GM23248 (cell line): ENCODE results near the gene TMEM151A. TPM values are rescaled to one million over a fixed set of nuclear protein-coding genes. Genes with fewer than 3 reads are reported as not detected.

Experiments
- DNase-seq: peaks from one replicate; pipeline ENCODE4 v3.0.0-alpha.2; 2015
- H2AFZ ChIP-seq: fragments of 200-600 bp; sonication (generic); 2 replicates; pipeline ENCODE4 v1.6.1; 2016; ENCODE audit warnings: antibody characterized with exemption
- H3F3A ChIP-seq: fragments of 200-600 bp; sonication (generic); 2 replicates; pipeline ENCODE4 v1.6.1; 2016; ENCODE audit warnings: mild to moderate bottlenecking, antibody characterized with exemption, mixed run types; ENCODE audit not compliant: insufficient read depth
- H3K27ac ChIP-seq: fragments of 200-600 bp; sonication (generic); 2 replicates; pipeline ENCODE4 v1.5.1; 2016; ENCODE audit warnings: mild to moderate bottlenecking
- H3K27me3 ChIP-seq: fragments of 200-600 bp; sonication (generic); replicated peaks from 2 replicates; pipeline ENCODE4 v1.6.1; 2016; ENCODE audit warnings: mild to moderate bottlenecking; ENCODE audit not compliant: insufficient read depth
- H3K36me3 ChIP-seq: fragments of 200-600 bp; sonication (generic); 2 replicates; pipeline ENCODE4 v1.6.1; 2016; ENCODE audit warnings: low read depth, mild to moderate bottlenecking
- H3K4me1 ChIP-seq: fragments of 200-600 bp; sonication (generic); 2 replicates; pipeline ENCODE4 v1.6.1; 2016; ENCODE audit warnings: mild to moderate bottlenecking; ENCODE audit not compliant: insufficient read depth
- H3K4me2 ChIP-seq: fragments of 200-600 bp; sonication (generic); one replicate; pipeline ENCODE4 v1.6.1; 2016; ENCODE audit warnings: mild to moderate bottlenecking; ENCODE audit not compliant: unreplicated experiment
- H3K4me3 ChIP-seq: fragments of 200-600 bp; sonication (generic); 2 replicates; pipeline ENCODE4 v1.5.1; 2016; ENCODE audit warnings: mild to moderate bottlenecking
- H3K79me2 ChIP-seq: fragments of 200-600 bp; sonication (generic); 2 replicates; pipeline ENCODE4 v1.6.1; 2016; ENCODE audit warnings: mild to moderate bottlenecking; ENCODE audit not compliant: insufficient read depth
- H3K9ac ChIP-seq: fragments of 200-600 bp; sonication (generic); 2 replicates; pipeline ENCODE4 v1.6.1; 2016; ENCODE audit warnings: mild to moderate bottlenecking
- H3K9me2 ChIP-seq: fragments of 200-600 bp; sonication (generic); 2 replicates; pipeline ENCODE4 v1.6.1; 2016; ENCODE audit warnings: mixed run types, mild to moderate bottlenecking, moderate library complexity; ENCODE audit not compliant: insufficient read depth
- H3K9me3 ChIP-seq: fragments of 200-600 bp; sonication (generic); one replicate; pipeline ENCODE4 v1.6.1; 2017; ENCODE audit warnings: low read depth
- H4K20me1 ChIP-seq: fragments of 200-600 bp; sonication (generic); 2 replicates; pipeline ENCODE4 v1.6.0; 2016; ENCODE audit not compliant: insufficient read depth
- EZH2 ChIP-seq: fragments of 200-600 bp; sonication (generic); IDR thresholded peaks from 2 replicates; pipeline ENCODE4 v1.6.1; 2018; ENCODE audit warnings: antibody characterized with exemption, mild to moderate bottlenecking; ENCODE audit not compliant: insufficient read depth, poor library complexity, severe bottlenecking
- EZH2phosphoT487 ChIP-seq: fragments of 200-600 bp; sonication (generic); IDR thresholded peaks from 2 replicates; pipeline ENCODE4 v1.6.1; 2018; ENCODE audit warnings: antibody characterized with exemption, moderate library complexity, mild to moderate bottlenecking, low read depth; ENCODE audit not compliant: insufficient read depth
- WGBS, 2 experiments: methylation state at CpG; one replicate each; pipeline ENCODE4 v1.1.6; 2015 to 2017; ENCODE audit warnings: low lambda C conversion rate in 2 of 2, low coverage in 1 of 2; ENCODE audit errors: missing lambda C conversion rate in 2 of 2; 5-methylcytosine and 5-hydroxymethylcytosine counted together
- in situ Hi-C: fragments of 300-500 bp; cut with MboI; formaldehyde crosslinking; loops from 2 replicates; pipeline ENCODE4 v1.15.0; 2020
- polyA plus RNA-seq: library from polyadenylated mRNA; unstranded; fragments of >200 nt; fragmentation: Nextera tagmentation; extraction: Ambion mirVana; gene quantifications from 2 replicates; pipeline ENCODE4 v1.2.1, GENCODE V29; 2016
- total RNA-seq: library from RNA; depleted of rRNA; stranded (reverse); fragments of >200 nt; shearing (Covaris generic); gene quantifications from 2 replicates; pipeline ENCODE4 v1.2.3, GENCODE V29; 2014

TMEM151A gene
- total and polyA plus RNA-seq, 2 experiments from 2014 or later = 0.19 to 0.54 TPM

- Histone ChIP-seq H3K27me3 (no peaks in the 10 kb centered on the region), H3K9me2 (no peaks in the 10 kb centered on the region), H3K9me3 (no peaks in the 10 kb centered on the region), H3K4me2 (peak overlapping the region; percentile 84), H3K79me2 (peaks cover 15% of the 10 kb centered on the region), H3K9ac (peak overlapping the region; percentile 93; the same call in 1 of the 2 replicates), H3K4me1 (no peaks in the 10 kb centered on the region), H4K20me1 (no peaks in the 10 kb centered on the region), H3K36me3 (peaks cover 10% of the 10 kb centered on the region; the same call in 1 of the 2 replicates), H3F3A (peaks cover 15% of the 10 kb centered on the region), H2AFZ (no peak overlapping the region), H3K27ac (no peak overlapping the region), H3K4me3 (peak overlapping the region; percentile 92; the same call in 1 of the 2 replicates)
- WGBS, 2 experiments = 89 to 96% methylated on average over 2 of the region's 2 CpGs
- TF ChIP-seq EZH2phosphoT487 (no peak), EZH2 (no peak)
- in situ Hi-C loops = no loop called here
- DNase-seq = no peak
Measured at GRCh38 chr11:66259225-66259624, 32.5 kb upstream of the TMEM151A start.

GRCh38 chr11:66259956-66260355 lies 31.7 kb upstream of the TMEM151A start:
- Histone ChIP-seq H3K27me3 (no peaks in the 10 kb centered on the region), H3K9me3 (no peaks in the 10 kb centered on the region), H2AFZ (no peak overlapping the region), H3K36me3 (peaks cover 10% of the 10 kb centered on the region; the same call in 1 of the 2 replicates), H3K4me1 (no peaks in the 10 kb centered on the region), H3K4me3 (no peak overlapping the region), H4K20me1 (no peaks in the 10 kb centered on the region), H3K9me2 (no peaks in the 10 kb centered on the region), H3K27ac (no peak overlapping the region), H3K79me2 (peaks cover 15% of the 10 kb centered on the region), H3F3A (peaks cover 15% of the 10 kb centered on the region), H3K9ac (no peak overlapping the region), H3K4me2 (no peak overlapping the region)
- in situ Hi-C loops = no loop called here
- 80 to 92% methylated on average over 4 of the region's 4 CpGs for WGBS, 2 experiments
- TF ChIP-seq EZH2 (no peak), EZH2phosphoT487 (no peak)
- DNase-seq = no peak

GRCh38 chr11:66261578-66261977 lies 30.1 kb upstream of the TMEM151A start:
- no peaks in the 10 kb centered on the region for H4K20me1 ChIP-seq
- H3K9me2 ChIP-seq = no peaks in the 10 kb centered on the region
- H3K27ac ChIP-seq = no peak overlapping the region
- no peak for TF ChIP-seq EZH2phosphoT487
- TF ChIP-seq EZH2 = no peak
- H3K4me3 ChIP-seq = no peak overlapping the region
- no peaks in the 10 kb centered on the region for H3K27me3 ChIP-seq
- H2AFZ ChIP-seq = no peak overlapping the region
- 88 to 89% methylated on average over 15 to 16 of the region's 16 CpGs for WGBS, 2 experiments
- in situ Hi-C loops = no loop called here
- H3F3A ChIP-seq = peaks cover 2% of the 10 kb centered on the region
- no peak overlapping the region for H3K9ac ChIP-seq
- no peak for DNase-seq
- no peaks in the 10 kb centered on the region for H3K9me3 ChIP-seq
- no peak overlapping the region for H3K4me2 ChIP-seq
- peaks cover 10% of the 10 kb centered on the region; the same call in 1 of the 2 replicates for H3K36me3 ChIP-seq
- H3K79me2 ChIP-seq = peaks cover 15% of the 10 kb centered on the region
- no peaks in the 10 kb centered on the region for H3K4me1 ChIP-seq

GRCh38 chr11:66262191-66262590 lies 29.5 kb upstream of the TMEM151A start:
- H3K79me2 ChIP-seq = peaks cover 15% of the 10 kb centered on the region
- H3F3A ChIP-seq = no peaks in the 10 kb centered on the region
- no peak for TF ChIP-seq EZH2
- no peak for TF ChIP-seq EZH2phosphoT487
- no peaks in the 10 kb centered on the region for H3K27me3 ChIP-seq
- no peaks in the 10 kb centered on the region for H4K20me1 ChIP-seq
- H3K27ac ChIP-seq = no peak overlapping the region
- H3K9me2 ChIP-seq = no peaks in the 10 kb centered on the region
- H3K4me3 ChIP-seq = no peak overlapping the region
- no peak overlapping the region for H2AFZ ChIP-seq
- no peak for DNase-seq
- in situ Hi-C loops = no loop called here
- peaks cover 10% of the 10 kb centered on the region; the same call in 1 of the 2 replicates for H3K36me3 ChIP-seq
- WGBS, 2 experiments = 86 to 89% methylated on average over 5 of the region's 5 CpGs
- H3K4me1 ChIP-seq = no peaks in the 10 kb centered on the region
- no peaks in the 10 kb centered on the region for H3K9me3 ChIP-seq
- H3K4me2 ChIP-seq = no peak overlapping the region
- no peak overlapping the region for H3K9ac ChIP-seq

GRCh38 chr11:66262696-66263095 lies 29.0 kb upstream of the TMEM151A start:
- no peaks in the 10 kb centered on the region for H4K20me1 ChIP-seq
- no peaks in the 10 kb centered on the region for H3K27me3 ChIP-seq
- H3K9me3 ChIP-seq = no peaks in the 10 kb centered on the region
- H2AFZ ChIP-seq = no peak overlapping the region
- no peaks in the 10 kb centered on the region for H3K9me2 ChIP-seq
- no peak for DNase-seq
- H3K27ac ChIP-seq = no peak overlapping the region
- peaks cover 15% of the 10 kb centered on the region for H3K79me2 ChIP-seq
- H3K4me2 ChIP-seq = no peak overlapping the region
- no peaks in the 10 kb centered on the region for H3F3A ChIP-seq
- H3K9ac ChIP-seq = no peak overlapping the region
- no peak for TF ChIP-seq EZH2phosphoT487
- H3K4me3 ChIP-seq = no peak overlapping the region
- in situ Hi-C loops = no loop called here
- peaks cover 10% of the 10 kb centered on the region; the same call in 1 of the 2 replicates for H3K36me3 ChIP-seq
- 94 to 97% methylated on average over 12 of the region's 12 CpGs for WGBS, 2 experiments
- H3K4me1 ChIP-seq = no peaks in the 10 kb centered on the region
